HG02885 (cell line): Measurements from ENCODE around the gene IL26.
A peak's percentile ranks its signal among the peaks of the same experiment; 100 is the strongest.

Experiments used
- ATAC-seq: cut with Tn5 transposase; IDR thresholded peaks from one replicate; pipeline ENCODE4 v1.9.1; 2021; ENCODE audit warnings: mild to moderate bottlenecking; ENCODE audit not compliant: unreplicated experiment, poor library complexity

Gene IL26

DNA sequence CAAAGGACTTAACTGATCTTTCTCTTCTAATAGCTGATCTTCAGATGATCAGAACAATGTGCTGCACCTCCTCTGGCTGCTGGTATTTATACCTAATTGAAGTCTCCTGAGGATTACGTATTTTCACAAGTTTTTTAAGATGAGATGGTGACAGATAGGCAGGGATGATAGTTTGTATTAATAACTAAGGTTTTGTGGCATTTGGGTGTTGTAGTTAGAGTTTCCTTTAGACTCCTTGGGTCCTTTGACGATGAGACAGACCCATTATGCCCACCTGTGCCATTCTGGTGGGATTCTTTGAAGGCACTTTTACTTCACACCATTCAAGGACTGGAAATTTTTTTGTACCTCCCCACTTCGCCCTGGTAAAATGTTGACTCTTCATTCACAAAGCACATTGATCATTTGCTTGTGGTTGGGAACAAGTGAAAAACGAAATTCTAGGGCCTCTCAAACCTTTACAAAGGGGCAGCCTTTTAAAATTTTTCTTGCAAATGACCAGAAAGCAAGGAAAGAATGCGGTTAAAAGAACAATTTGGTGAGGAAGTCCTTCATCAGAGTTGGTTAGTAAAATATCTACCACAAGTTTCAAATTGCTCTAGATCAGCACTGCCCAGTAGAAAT, 65.8 kb downstream of the IL26 start, which contains the start of gene IFNG:
Gene IFNG (minus strand): TSS at position 60 of the 624 bp plus-strand sequence. CDS start 125 bp downstream, outside the sequence.
- ATAC-seq, result peak; percentile 49

- ATAC-seq, result no peak
These were observed 67.2 kb downstream of the IL26 start for GRCh38 chr12:68158432-68158831.

DNA sequence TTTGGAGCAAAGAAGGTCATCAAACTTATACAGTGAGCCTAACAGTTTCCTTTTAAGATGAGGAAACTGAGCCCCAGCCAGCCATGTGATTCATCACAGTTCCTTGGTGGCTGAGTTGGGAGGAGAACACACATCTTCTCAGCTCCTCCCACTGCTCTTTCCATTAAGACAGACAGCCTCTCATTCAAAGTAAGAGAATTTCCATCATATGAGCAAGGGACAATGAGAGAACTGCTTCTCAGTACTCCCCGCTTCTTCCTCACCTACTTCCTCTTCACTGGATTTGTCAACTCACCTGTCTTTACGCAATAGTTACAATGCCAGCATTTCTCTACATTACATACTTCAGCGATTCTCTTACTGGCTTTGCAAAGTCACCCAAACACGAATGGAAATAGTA, 68.2 kb downstream of the IL26 start:
- ATAC-seq, result no peak

DNA sequence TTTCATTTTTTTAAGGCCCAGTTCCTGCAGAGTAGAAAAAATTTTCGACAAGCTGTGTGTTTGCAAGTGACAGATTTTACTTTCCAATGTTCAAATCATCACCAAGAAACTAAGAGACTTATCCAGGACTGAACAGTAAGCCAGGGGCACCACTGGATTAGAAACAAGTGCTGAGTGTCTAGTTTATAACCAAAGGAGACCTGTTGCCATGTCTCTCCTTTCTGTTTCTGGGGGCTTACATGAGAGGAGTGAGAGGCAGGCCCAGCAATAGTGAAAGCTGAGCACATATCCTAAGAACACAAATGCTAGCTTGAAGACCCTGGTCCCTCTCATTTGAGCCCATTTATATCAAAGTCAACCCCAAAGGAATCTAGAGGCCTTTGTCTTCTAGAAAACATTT, 69.0 kb downstream of the IL26 start:
- ATAC-seq, result no peak

- ATAC-seq, result no peak
These were observed 70.8 kb downstream of the IL26 start for GRCh38 chr12:68154779-68155178.
